ENCODE data around the gene HIVEP2.
A peak's percentile ranks its signal among the peaks of the same experiment; 100 is the strongest.

HIVEP2 gene

GRCh38 chr6:142810952-142811514 lies 133.9 kb downstream of the HIVEP2 start:
- no peak for DNase-seq

GRCh38 chr6:142809947-142810346 lies 135.0 kb downstream of the HIVEP2 start:
- no peak for DNase-seq

GRCh38 chr6:142808405-142809061 lies 136.4 kb downstream of the HIVEP2 start:
- no peak for DNase-seq

GRCh38 chr6:142805042-142805441 lies 139.9 kb downstream of the HIVEP2 start:
- DNase-seq, result no peak

GRCh38 chr6:142804490-142804889 lies 140.5 kb downstream of the HIVEP2 start:
- no peak for DNase-seq

- no peak for DNase-seq
These were observed 141.4 kb downstream of the HIVEP2 start for GRCh38 chr6:142803495-142804058.

- no peak for DNase-seq
These were observed 141.9 kb downstream of the HIVEP2 start for GRCh38 chr6:142803032-142803431.

- no peak for DNase-seq
These were observed 142.9 kb downstream of the HIVEP2 start for GRCh38 chr6:142802124-142802523.

- DNase-seq, result no peak
These were observed 144.7 kb downstream of the HIVEP2 start for GRCh38 chr6:142800240-142800639.

- DNase-seq, result no peak
These were observed 145.3 kb downstream of the HIVEP2 start for GRCh38 chr6:142799639-142800038.

- DNase-seq, result no peak
These were observed 147.8 kb downstream of the HIVEP2 start for GRCh38 chr6:142797159-142797558.

- no peak for DNase-seq
These were observed 148.4 kb downstream of the HIVEP2 start for GRCh38 chr6:142796571-142796970.

GRCh38 chr6:142796024-142796423 lies 149.0 kb downstream of the HIVEP2 start:
- no peak for DNase-seq

- no peak for DNase-seq
These were observed 150.6 kb downstream of the HIVEP2 start for GRCh38 chr6:142794424-142794823.

GRCh38 chr6:142790257-142790656 lies 154.7 kb downstream of the HIVEP2 start:
- DNase-seq, result no peak

- DNase-seq, result no peak
These were observed 157.6 kb downstream of the HIVEP2 start for GRCh38 chr6:142787422-142787821.

- DNase-seq, result no peak
These were observed 158.5 kb downstream of the HIVEP2 start for GRCh38 chr6:142786476-142786875.

- DNase-seq, result peak in 1 of 2 donors; percentile 76
These were observed 160.6 kb downstream of the HIVEP2 start for GRCh38 chr6:142784344-142784743.

- no peak for DNase-seq
These were observed 161.5 kb downstream of the HIVEP2 start for GRCh38 chr6:142783499-142783898.

- DNase-seq, result no peak
These were observed 163.8 kb downstream of the HIVEP2 start for GRCh38 chr6:142781129-142781528.

- DNase-seq, result no peak
These were observed 170.9 kb downstream of the HIVEP2 start for GRCh38 chr6:142773859-142774648.

- DNase-seq, result no peak
These were observed 171.7 kb downstream of the HIVEP2 start for GRCh38 chr6:142773324-142773723.

GRCh38 chr6:142771162-142771561 lies 173.8 kb downstream of the HIVEP2 start:
- no peak for DNase-seq

- DNase-seq, result no peak
These were observed 179.7 kb downstream of the HIVEP2 start for GRCh38 chr6:142765306-142765705.

Measured in bone marrow (tissue), 2 donors.